Brain pericyte (primary cell): Measurements from ENCODE around the gene SP4.
"Not testable (repeated sequence)": the region's sequence is repeated elsewhere in the genome, so short reads cannot be mapped to it uniquely, and the experiment has no call there.

Source experiments
- DNase-seq: peaks from one replicate; pipeline ENCODE4 v3.0.0-alpha.2; 2012; ENCODE audit warnings: low read depth, low spot score

SP4 gene

DNA sequence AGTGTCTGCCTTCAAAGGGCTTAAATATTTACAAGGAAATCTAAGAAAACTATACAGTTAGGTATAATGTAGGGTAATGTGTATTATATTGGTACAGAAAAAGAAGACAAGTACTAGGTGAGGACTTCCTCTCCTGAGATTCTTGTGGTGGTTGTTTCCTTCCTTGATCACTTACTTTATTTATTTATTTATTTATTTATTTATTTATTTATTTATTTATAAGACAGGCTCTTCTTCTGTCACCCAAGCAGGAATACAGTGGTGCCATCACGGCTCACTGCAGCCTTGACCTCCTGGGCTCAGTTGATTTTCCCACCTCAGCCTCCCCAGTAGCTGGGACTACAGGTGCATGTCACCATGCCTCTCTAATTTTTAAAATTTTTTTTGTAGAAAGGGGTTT is 96.8 kb downstream of the SP4 start:
- DNase-seq: no peak

- DNase-seq: no peak
These were observed 98.1 kb downstream of the SP4 start for GRCh38 chr7:21526007-21526406.

- no peak for DNase-seq
These were observed 98.6 kb downstream of the SP4 start for GRCh38 chr7:21526448-21526847.

DNA sequence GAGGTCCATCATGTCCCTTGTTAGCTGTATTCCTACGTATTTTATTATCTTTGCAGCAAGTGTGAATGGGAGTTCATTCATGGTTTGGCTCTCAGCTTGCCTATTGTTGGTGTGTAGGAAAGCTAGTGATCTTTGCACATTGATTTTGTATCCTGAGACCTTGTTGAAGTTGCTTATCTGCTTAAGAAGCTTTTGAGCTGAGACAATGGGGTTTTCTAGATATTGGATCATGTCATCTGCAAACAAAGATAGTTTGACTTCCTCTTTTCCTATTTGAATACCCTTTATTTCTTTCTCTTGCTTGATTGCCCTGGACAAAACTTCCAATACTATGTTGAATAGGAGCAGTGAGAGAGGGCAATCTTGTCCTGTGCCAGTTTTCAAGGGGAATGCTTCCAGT is 104.6 kb downstream of the SP4 start:
- not testable (repeated sequence) for DNase-seq

GRCh38 chr7:21533646-21534045 is 105.8 kb downstream of the SP4 start:
- not testable (repeated sequence) for DNase-seq

DNA sequence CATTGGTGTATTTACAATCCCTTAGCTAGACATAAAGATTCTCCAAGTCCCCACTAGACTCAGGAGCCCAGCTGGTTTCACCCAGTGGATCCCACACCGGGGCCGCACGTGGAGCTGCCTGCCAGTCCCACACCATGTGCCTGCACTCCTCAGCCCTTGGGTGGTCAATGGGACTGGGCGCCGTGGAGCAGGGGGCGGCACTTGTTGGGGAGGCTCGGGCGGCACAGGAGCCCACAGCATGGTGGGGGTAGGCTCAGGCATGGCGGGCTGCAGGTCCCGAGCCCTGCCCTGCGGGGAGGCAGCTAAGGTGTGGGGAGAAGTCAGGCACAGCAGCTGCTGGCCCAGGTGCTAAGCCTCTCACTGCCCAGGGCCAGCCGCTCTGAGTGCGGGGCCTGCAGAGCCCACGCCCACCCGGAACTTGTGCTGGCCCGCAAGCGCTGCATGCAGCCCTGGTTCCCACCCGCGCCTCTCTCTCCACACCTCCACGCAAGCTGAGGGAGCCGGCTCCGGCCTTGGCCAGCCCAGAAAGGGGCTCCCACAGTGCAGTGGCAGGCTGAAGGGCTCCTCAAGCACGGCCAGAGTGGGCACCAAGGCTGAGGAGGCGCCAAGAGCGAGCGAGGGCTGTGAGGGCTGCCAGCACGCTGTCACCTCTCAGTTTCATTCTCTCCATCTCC is 108.7 kb downstream of the SP4 start:
- DNase-seq: not testable (repeated sequence)

- no peak for DNase-seq
These were observed 111.1 kb downstream of the SP4 start for GRCh38 chr7:21538936-21539495.

GRCh38 chr7:21542891-21543527 is 115.1 kb downstream of the SP4 start, which contains the start of gene DNAH11:
Gene DNAH11, plus strand, starts transcription at chr7:21543039. Its CDS starts 207 bp downstream, at chr7:21543246.
- no peak for DNase-seq

GRCh38 chr7:21543528-21544302 is 115.8 kb downstream of the SP4 start:
- DNase-seq: no peak

DNA sequence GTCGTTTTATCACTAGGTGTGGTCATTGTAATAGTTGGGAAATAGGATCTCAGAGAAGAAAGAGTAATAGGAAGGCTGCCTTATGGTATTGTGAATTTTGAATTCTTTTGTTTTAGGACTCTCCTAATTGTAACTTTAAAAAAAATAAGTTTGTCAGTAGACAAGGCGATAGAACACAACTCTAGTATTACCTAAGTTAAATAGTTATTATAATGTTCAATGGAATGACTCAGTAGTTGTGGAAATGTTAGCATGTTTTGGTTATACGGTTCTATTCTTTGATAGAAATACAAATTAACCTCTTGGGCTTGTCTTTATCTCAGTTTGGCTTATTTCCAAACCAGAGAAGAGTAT is 116.4 kb downstream of the SP4 start:
- DNase-seq: no peak

DNA sequence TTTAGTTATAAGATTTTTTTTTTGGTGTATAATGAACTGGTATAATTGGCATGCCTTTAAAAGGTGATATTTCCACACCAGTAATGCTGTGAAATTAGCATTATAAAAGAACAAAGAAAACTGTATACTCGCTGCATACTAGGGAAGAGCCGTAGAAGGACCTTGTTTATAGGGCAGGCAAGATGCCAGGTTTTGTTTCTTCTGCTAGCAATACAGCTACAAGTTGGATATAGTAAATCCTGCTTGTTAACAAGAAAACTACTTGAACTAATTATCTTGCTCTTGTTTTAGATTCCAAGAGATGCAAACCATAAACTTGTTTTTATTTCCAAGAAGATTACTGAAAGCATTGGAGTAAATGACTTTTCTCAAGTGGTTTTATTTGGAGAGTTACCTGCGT is 116.8 kb downstream of the SP4 start:
- DNase-seq: no peak

DNA sequence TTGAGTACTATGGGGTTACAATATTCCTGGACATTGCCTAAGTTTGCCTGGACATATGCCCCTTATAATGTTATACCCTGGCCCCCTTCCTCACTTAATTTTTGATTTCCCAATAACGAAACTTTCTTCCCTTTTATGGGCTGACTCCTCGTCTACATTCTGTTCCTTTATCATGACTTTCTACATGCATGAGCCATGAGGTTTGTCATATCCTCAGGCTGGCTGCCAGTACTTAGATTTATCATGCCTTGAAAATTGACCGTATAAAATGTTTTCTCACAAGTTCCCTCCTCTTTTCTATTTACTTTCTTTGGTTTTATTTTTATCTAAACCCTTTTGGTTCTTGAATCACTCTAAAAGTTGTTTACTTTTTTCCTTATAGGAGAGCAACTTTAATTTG is 119.6 kb downstream of the SP4 start:
- no peak for DNase-seq

GRCh38 chr7:21548491-21548890 is 120.6 kb downstream of the SP4 start:
- DNase-seq: no peak

- no peak for DNase-seq
These were observed 122.2 kb downstream of the SP4 start for GRCh38 chr7:21550076-21550475.

DNA sequence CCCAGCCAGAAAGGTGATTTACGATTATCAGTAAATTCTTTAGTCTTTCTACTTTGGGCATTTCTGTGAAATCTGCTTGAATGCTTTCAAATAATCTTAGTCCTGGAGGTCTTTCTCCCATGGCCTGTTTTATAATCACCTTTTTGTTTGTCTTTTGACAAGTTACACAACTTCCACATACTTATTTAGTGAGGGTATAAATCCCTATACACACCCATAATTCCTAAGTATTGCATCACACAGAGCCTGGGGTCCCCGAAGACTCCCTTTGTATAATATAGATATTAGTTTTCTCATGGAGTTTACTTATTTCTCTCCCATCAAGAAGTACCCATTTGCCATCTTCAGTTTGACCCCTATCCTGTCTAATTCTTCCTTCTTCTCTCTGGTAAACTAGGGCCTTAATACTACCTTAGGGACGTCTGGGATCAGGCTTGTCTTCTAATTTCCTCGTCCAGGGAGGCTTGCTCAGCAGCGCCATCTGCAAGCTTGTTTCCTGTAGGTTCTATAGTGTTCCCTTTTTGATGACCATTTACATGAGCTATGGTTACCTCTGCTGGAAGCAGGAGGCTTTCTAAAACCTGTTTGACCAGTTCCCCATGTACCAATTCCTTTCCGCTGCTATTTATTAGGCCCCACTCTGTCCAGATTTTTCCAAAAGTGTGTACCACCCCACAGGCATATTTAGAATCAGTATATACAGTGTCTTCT is 123.1 kb downstream of the SP4 start:
- DNase-seq: no peak

DNA sequence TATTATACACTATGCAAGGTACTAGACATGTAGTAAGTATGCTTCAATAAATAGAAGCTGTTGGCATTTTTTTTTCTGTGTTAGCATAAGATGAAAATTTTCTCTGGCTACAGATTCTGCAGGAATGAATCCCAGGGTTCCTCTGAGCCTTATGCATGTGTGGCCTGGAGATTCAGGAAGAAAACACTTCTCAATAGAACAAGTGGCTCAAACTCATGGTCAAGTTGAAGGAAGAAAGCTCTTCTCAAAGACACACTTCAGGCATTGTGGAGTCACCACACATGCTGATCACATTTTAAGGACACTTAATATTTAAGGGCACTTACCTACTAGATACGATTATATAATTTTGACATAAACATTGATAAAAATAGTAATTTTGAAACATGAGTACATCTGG is 134.5 kb downstream of the SP4 start:
- no peak for DNase-seq
